Endothelial cell of umbilical vein (primary cell): Measurements from ENCODE around the gene KCNAB2. TPM values are rescaled to one million over a fixed set of nuclear protein-coding genes. Genes with fewer than 3 reads are reported as not detected.

Experiments
- BruUV-seq: library from RNA; stranded (reverse); fragments of 400-500 nt; replicated peaks from 2 replicates; lab custom pipeline; 2021; lab: Mats Ljungman, UMichigan
- CTCF ChIA-PET: fragments of 300-600, 350-600 bp; sonication (Branson Sonifier 250); formaldehyde crosslinking; loops from one replicate; lab custom pipeline; 2021; ENCODE audit warnings: antibody characterized with exemption, inconsistent platforms; lab: Charles Lee
- POLR2A ChIA-PET: fragments of 300-600, 350-600 bp; sonication (Branson Sonifier 250); formaldehyde crosslinking; loops from one replicate; lab custom pipeline; 2021; ENCODE audit warnings: antibody characterized with exemption, inconsistent platforms; lab: Charles Lee
- DNase-seq: peaks from one replicate; pipeline ENCODE4 v3.0.0-alpha.2; 2011; ENCODE audit warnings: low read depth, low spot score
- FAIRE-seq: peaks from 2 replicates; lab custom pipeline; 2011; peaks lifted over from hg19 to GRCh38; lab: Jason Lieb, UNC
- H2AFZ ChIP-seq: 2 replicates; pipeline ENCODE4 v1.6.0; 2012; ENCODE audit warnings: low read depth, low read length, control low read depth, inconsistent platforms
- H3K27ac ChIP-seq: 2 replicates; pipeline ENCODE4 v1.5.1; 2011; ENCODE audit warnings: low read depth, mild to moderate bottlenecking, control low read depth, low read length, moderate library complexity; ENCODE audit not compliant: insufficient read depth
- H3K27me3 ChIP-seq, 2 experiments: 2 replicates each; pipeline versions ENCODE4 v1.6.0 to v1.6.1; 2011; ENCODE audit warnings: low read length in 2 of 2, mixed read lengths in 1 of 2; ENCODE audit not compliant: control insufficient read depth in 2 of 2, insufficient read depth in 2 of 2
- H3K36me3 ChIP-seq, 2 experiments: 2 replicates in 1 of 2; 3 replicates in 1 of 2; pipeline ENCODE4 v1.5.1; 2011; ENCODE audit warnings: low read length in 2 of 2, mild to moderate bottlenecking in 1 of 2, moderate library complexity in 1 of 2; ENCODE audit not compliant: control insufficient read depth in 2 of 2, insufficient read depth in 2 of 2; ENCODE audit errors: extremely low read depth in 1 of 2
- H3K4me1 ChIP-seq: 3 replicates; pipeline ENCODE4 v1.5.1; 2011; ENCODE audit warnings: mild to moderate bottlenecking, low read length; ENCODE audit not compliant: control insufficient read depth, insufficient read depth; ENCODE audit errors: extremely low read depth
- H3K4me2 ChIP-seq: 2 replicates; pipeline ENCODE4 v1.6.1; 2011; ENCODE audit warnings: low read length, control low read depth, mixed read lengths; ENCODE audit not compliant: insufficient read depth
- H3K4me3 ChIP-seq, 3 experiments: fragments of 200-600 bp in 1 of 3; sonication (generic), shearing (Covaris generic) in 1 of 3; replicated peaks in 1 of 3; 2 replicates each; pipeline ENCODE4 v1.5.1; 2011 to 2016; ENCODE audit warnings: control low read depth in 3 of 3, low read length in 3 of 3, mild to moderate bottlenecking in 2 of 3, inconsistent platforms in 1 of 3, low read depth in 1 of 3, moderate library complexity in 1 of 3; ENCODE audit not compliant: insufficient read depth in 1 of 3
- H3K79me2 ChIP-seq: 2 replicates; pipeline ENCODE4 v1.6.0; 2012; ENCODE audit warnings: low read length, inconsistent platforms; ENCODE audit not compliant: control insufficient read depth, insufficient read depth
- H3K9ac ChIP-seq: replicated peaks from 2 replicates; pipeline ENCODE3; 2011; ENCODE audit warnings: low read length, control low read depth; ENCODE audit not compliant: insufficient read depth; ENCODE audit errors: extremely low read depth
- H3K9me1 ChIP-seq: replicated peaks from 3 replicates; pipeline ENCODE4 v1.6.0; 2011; ENCODE audit warnings: mild to moderate bottlenecking, low read length; ENCODE audit not compliant: control insufficient read depth, insufficient read depth; ENCODE audit errors: extremely low read depth
- H3K9me3 ChIP-seq: replicated peaks from 2 replicates; pipeline ENCODE4 v1.5.1; 2012; ENCODE audit warnings: low read length, inconsistent platforms; ENCODE audit not compliant: control insufficient read depth, insufficient read depth
- H4K20me1 ChIP-seq: replicated peaks from 2 replicates; pipeline ENCODE3; 2011; ENCODE audit warnings: mild to moderate bottlenecking, low read length; ENCODE audit not compliant: control insufficient read depth, insufficient read depth; ENCODE audit errors: extremely low read depth
- EZH2 ChIP-seq: IDR thresholded peaks from 2 replicates; pipeline ENCODE4 v1.6.1; 2012; ENCODE audit warnings: borderline replicate concordance, low read depth, mild to moderate bottlenecking, moderate library complexity, low read length, inconsistent platforms; ENCODE audit not compliant: severe bottlenecking
- FOS ChIP-seq: IDR thresholded peaks from 2 replicates; pipeline ENCODE4 v1.6.1; 2011; ENCODE audit warnings: mild to moderate bottlenecking, low read length, moderate library complexity, borderline replicate concordance; ENCODE audit not compliant: insufficient read depth
- GATA2 ChIP-seq: IDR thresholded peaks from 2 replicates; pipeline ENCODE4 v1.7.0; 2011; ENCODE audit warnings: low read depth, mild to moderate bottlenecking, moderate library complexity, mixed read lengths, low read length; ENCODE audit not compliant: insufficient read length, insufficient read depth
- POLR2A ChIP-seq: IDR thresholded peaks from 2 replicates; pipeline ENCODE4 v1.6.1; 2012; ENCODE audit warnings: low read depth, mild to moderate bottlenecking, control low read depth, low read length
- POLR2AphosphoS5 ChIP-seq: IDR thresholded peaks from 2 replicates; pipeline ENCODE4 v1.6.1; 2012; ENCODE audit warnings: low read depth, mild to moderate bottlenecking, control low read depth, low read length, moderate library complexity; ENCODE audit not compliant: insufficient read depth
- dilution Hi-C: fragments of 300-500 bp; cut with MboI; formaldehyde crosslinking; loops from one replicate; pipeline ENCODE4 v1.15.0; 2019; ENCODE audit warnings: low sequenced_read_pairs; ENCODE audit not compliant: extremely low pct_ligation_motif_present
- intact Hi-C: fragments of 100-400 bp; cut with micrococcal nuclease; formaldehyde crosslinking; loops from one replicate; pipeline ENCODE4 v1.10.0; 2022
- polyA plus RNA-seq, 4 experiments: library from polyadenylated mRNA; depleted of rRNA in 3 of 4; stranded (reverse) in 3 of 4; unstranded in 1 of 4; fragments of >200 nt; gene quantifications; 2 replicates each; pipeline versions ENCODE4 v1.2.1 to v1.2.3, GENCODE V29; 2011 to 2012; ENCODE audit warnings: missing spikeins in 1 of 4
- total RNA-seq: library from RNA; stranded (reverse); gene quantifications from 2 replicates; pipeline ENCODE4 v1.2.3, GENCODE V29; 2021
- TF ChIP-seq, protein P1 (sequence below), 2 donors: IDR thresholded peaks; 1 replicate in 1 of 2; 2 replicates in 1 of 2; pipeline ENCODE4 v1.5.1; 2011; ENCODE audit warnings: low read length in 2 of 2, mild to moderate bottlenecking in 2 of 2, moderate library complexity in 2 of 2, control low read depth in 1 of 2, inconsistent platforms in 1 of 2, low read depth in 1 of 2; ENCODE audit not compliant: insufficient read depth in 1 of 2; ENCODE audit errors: extremely low read depth in 1 of 2
- TF ChIP-seq, protein P2 (sequence below): IDR thresholded peaks from 2 replicates; pipeline ENCODE4 v1.6.1; 2011; ENCODE audit not compliant: insufficient read depth, insufficient read length

KCNAB2 gene
- total and polyA plus RNA-seq, 2 donors (not counting 3 experiments of a cell fraction or from before 2014, with no cell fraction given) = 2.4 to 3.8 TPM

DNA sequence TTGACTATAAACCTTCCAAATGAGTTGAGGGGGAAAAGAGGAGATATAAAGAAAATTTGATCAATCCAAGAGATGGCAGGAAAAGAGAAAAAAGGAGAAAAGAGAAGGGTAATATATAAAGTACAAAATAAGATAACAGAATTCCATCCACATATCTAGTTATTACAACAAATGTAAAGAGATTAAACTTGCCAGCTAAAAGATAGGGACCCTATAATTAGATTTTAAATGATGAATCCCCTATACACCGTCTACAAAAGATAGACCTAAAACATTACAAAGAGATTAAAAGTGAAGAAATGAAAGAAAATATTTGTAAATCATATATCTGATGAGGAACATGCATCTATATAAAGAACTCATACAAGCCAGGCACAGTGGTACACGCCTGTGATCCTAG is 71.4 kb downstream of the KCNAB2 start:
- H2AFZ ChIP-seq = no peak overlapping the region
- no peak overlapping the region for H3K4me3 ChIP-seq
- CTCF ChIA-PET = interaction anchor here (1.1 kb wide), 1 partner anchor 128 kb away, joined by 3 read pairs; no protein-coding TSS in a partner anchor
- no peak overlapping the region for H3K27ac ChIP-seq
- no peaks in the 10 kb centered on the region for H3K9me3 ChIP-seq
- POLR2A ChIA-PET = no interaction called here
- H3K36me3 ChIP-seq = no peaks in the 10 kb centered on the region
- no TSS peak for BruUV-seq
- FAIRE-seq (no peak), DNase-seq (no peak)
- no peak for TF ChIP-seq EZH2
- no peak for TF ChIP-seq POLR2A
- TF ChIP-seq GATA2 = no peak
- H3K4me1 ChIP-seq = peaks cover 3% of the 10 kb centered on the region
- intact Hi-C loops (loop anchor here (10.0 kb wide), 1 partner anchor 228 kb away; no protein-coding TSS in a partner anchor), dilution Hi-C loops (no loop called here)
- no peaks in the 10 kb centered on the region for H3K27me3 ChIP-seq
- H3K4me2 ChIP-seq = no peak overlapping the region
- H4K20me1 ChIP-seq = no peaks in the 10 kb centered on the region
- no peaks in the 10 kb centered on the region for H3K9me1 ChIP-seq
- H3K9ac ChIP-seq = no peak overlapping the region
- no peaks in the 10 kb centered on the region for H3K79me2 ChIP-seq

- H3K27ac ChIP-seq = no peak overlapping the region
- dilution Hi-C loops (no loop called here), intact Hi-C loops (loop anchor here (10.0 kb wide), 1 partner anchor 227 kb away; no protein-coding TSS in a partner anchor)
- no peak overlapping the region for H3K4me2 ChIP-seq
- no peaks in the 10 kb centered on the region for H3K9me3 ChIP-seq
- no TSS peak for BruUV-seq
- TF ChIP-seq, protein P1, sequence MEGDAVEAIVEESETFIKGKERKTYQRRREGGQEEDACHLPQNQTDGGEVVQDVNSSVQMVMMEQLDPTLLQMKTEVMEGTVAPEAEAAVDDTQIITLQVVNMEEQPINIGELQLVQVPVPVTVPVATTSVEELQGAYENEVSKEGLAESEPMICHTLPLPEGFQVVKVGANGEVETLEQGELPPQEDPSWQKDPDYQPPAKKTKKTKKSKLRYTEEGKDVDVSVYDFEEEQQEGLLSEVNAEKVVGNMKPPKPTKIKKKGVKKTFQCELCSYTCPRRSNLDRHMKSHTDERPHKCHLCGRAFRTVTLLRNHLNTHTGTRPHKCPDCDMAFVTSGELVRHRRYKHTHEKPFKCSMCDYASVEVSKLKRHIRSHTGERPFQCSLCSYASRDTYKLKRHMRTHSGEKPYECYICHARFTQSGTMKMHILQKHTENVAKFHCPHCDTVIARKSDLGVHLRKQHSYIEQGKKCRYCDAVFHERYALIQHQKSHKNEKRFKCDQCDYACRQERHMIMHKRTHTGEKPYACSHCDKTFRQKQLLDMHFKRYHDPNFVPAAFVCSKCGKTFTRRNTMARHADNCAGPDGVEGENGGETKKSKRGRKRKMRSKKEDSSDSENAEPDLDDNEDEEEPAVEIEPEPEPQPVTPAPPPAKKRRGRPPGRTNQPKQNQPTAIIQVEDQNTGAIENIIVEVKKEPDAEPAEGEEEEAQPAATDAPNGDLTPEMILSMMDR (IDR thresholded peaks at IDR 0.05; ENCODE audit: extremely low read depth in 1 of 2, insufficient read depth in 1 of 2, low read depth in 1 of 2, low read length in 2 of 2) = no peak
- no peak for TF ChIP-seq POLR2AphosphoS5
- no peak for TF ChIP-seq FOS
- no peak for TF ChIP-seq POLR2A
- TF ChIP-seq GATA2 = no peak
- TF ChIP-seq EZH2 = no peak
- TF ChIP-seq, protein P2, sequence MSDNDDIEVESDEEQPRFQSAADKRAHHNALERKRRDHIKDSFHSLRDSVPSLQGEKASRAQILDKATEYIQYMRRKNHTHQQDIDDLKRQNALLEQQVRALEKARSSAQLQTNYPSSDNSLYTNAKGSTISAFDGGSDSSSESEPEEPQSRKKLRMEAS = no peak
- no peak for DNase-seq
- no peak overlapping the region for H3K4me3 ChIP-seq
- H3K27me3 ChIP-seq = no peaks in the 10 kb centered on the region
- ChIA-PET CTCF (no interaction called here), POLR2A (no interaction called here)
- no peak overlapping the region for H3K9ac ChIP-seq
- H2AFZ ChIP-seq = no peak overlapping the region
- no peak for FAIRE-seq
- H4K20me1 ChIP-seq = no peaks in the 10 kb centered on the region
- H3K79me2 ChIP-seq = no peaks in the 10 kb centered on the region
- H3K9me1 ChIP-seq = no peaks in the 10 kb centered on the region
- peaks cover 3% of the 10 kb centered on the region for H3K4me1 ChIP-seq
- H3K36me3 ChIP-seq = no peaks in the 10 kb centered on the region
Observed at GRCh38 chr1:6117624-6118023, 71.9 kb downstream of the KCNAB2 start.
